Middle frontal gyrus (tissue), 1 donor: ENCODE measurements around the gene CDKN1C.
A peak's percentile ranks its signal among the peaks of the same experiment; 100 is the strongest.

Experiments used
- DNase-seq: peaks from one replicate; pipeline ENCODE4 v3.0.0-alpha.2; 2015; ENCODE audit warnings: low spot score; ENCODE audit errors: extremely low spot score

The CDKN1C gene

GRCh38 chr11:2890466-2891294 is 5.1 kb upstream of the CDKN1C start:
- DNase-seq, result no peak

GRCh38 chr11:2889362-2890273 is 4.0 kb upstream of the CDKN1C start:
- DNase-seq, result no peak

- DNase-seq, result peak; percentile 82
Measured at GRCh38 chr11:2888266-2888968, 2.8 kb upstream of the CDKN1C start.

- no peak for DNase-seq
Measured at GRCh38 chr11:2887515-2888195, 2.1 kb upstream of the CDKN1C start.

GRCh38 chr11:2886936-2887335 is 1.4 kb upstream of the CDKN1C start:
- no peak for DNase-seq

GRCh38 chr11:2886191-2886894 is 768 bp upstream of the CDKN1C start:
- DNase-seq, result no peak

GRCh38 chr11:2885017-2885677 is 428 bp downstream of the CDKN1C start:
- DNase-seq, result no peak

GRCh38 chr11:2883979-2884815 is 1.4 kb downstream of the CDKN1C start:
- DNase-seq, result no peak

- no peak for DNase-seq
Measured at GRCh38 chr11:2883640-2883978, 2.0 kb downstream of the CDKN1C start.

- no peak for DNase-seq
Measured at GRCh38 chr11:2882396-2883110, 3.0 kb downstream of the CDKN1C start.

GRCh38 chr11:2881981-2882375 is 3.6 kb downstream of the CDKN1C start:
- no peak for DNase-seq

- no peak for DNase-seq
Measured at GRCh38 chr11:2881076-2881980, 4.2 kb downstream of the CDKN1C start.

- no peak for DNase-seq
Measured at GRCh38 chr11:2880646-2881045, 4.9 kb downstream of the CDKN1C start.

- no peak for DNase-seq
Measured at GRCh38 chr11:2878782-2879181, 6.8 kb downstream of the CDKN1C start.

- no peak for DNase-seq
Measured at GRCh38 chr11:2877474-2877873, 8.1 kb downstream of the CDKN1C start.

GRCh38 chr11:2874963-2875362 is 10.6 kb downstream of the CDKN1C start:
- DNase-seq, result no peak

- no peak for DNase-seq
Measured at GRCh38 chr11:2870969-2871680, 14.4 kb downstream of the CDKN1C start.
